Keratinocyte (primary cell): ENCODE measurements around the gene IRAK3. TPM values are rescaled to one million over a fixed set of nuclear protein-coding genes. Genes with fewer than 3 reads are reported as not detected.

Experiments used
- DNase-seq: peaks from one replicate; pipeline ENCODE4 v3.0.0-alpha.2; 2011; ENCODE audit warnings: low read depth, missing footprints, low spot score
- FAIRE-seq: peaks from 2 replicates; lab custom pipeline; 2011; peaks lifted over from hg19 to GRCh38; lab: Jason Lieb, UNC
- H2AFZ ChIP-seq: 2 replicates; pipeline ENCODE4 v1.6.0; 2012; ENCODE audit warnings: low read length, control low read depth, inconsistent platforms; ENCODE audit not compliant: control insufficient read depth
- H3K27ac ChIP-seq: 2 replicates; pipeline ENCODE4 v1.5.1; 2011; ENCODE audit warnings: low read length; ENCODE audit not compliant: control insufficient read depth, insufficient read depth
- H3K27me3 ChIP-seq: 3 replicates; pipeline ENCODE4 v1.6.0; 2011; ENCODE audit warnings: low read length; ENCODE audit not compliant: control insufficient read depth, insufficient read depth; ENCODE audit errors: extremely low read depth
- H3K36me3 ChIP-seq, 2 experiments: 2 replicates in 1 of 2; 3 replicates in 1 of 2; pipeline ENCODE4 v1.5.1; 2011; ENCODE audit warnings: low read length in 2 of 2, mild to moderate bottlenecking in 1 of 2; ENCODE audit not compliant: control insufficient read depth in 2 of 2, insufficient read depth in 2 of 2; ENCODE audit errors: extremely low read depth in 1 of 2
- H3K4me1 ChIP-seq: 3 replicates; pipeline ENCODE4 v1.5.1; 2011; ENCODE audit warnings: low read length; ENCODE audit not compliant: control insufficient read depth, insufficient read depth; ENCODE audit errors: extremely low read depth
- H3K4me2 ChIP-seq: 3 replicates; pipeline ENCODE4 v1.6.0; 2011; ENCODE audit warnings: low read depth, low read length; ENCODE audit not compliant: control insufficient read depth, insufficient read depth; ENCODE audit errors: extremely low read depth
- H3K4me3 ChIP-seq, 3 experiments: fragments of 200-600 bp in 1 of 3; sonication (generic) in 1 of 3; 2 replicates in 2 of 3; 3 replicates in 1 of 3; pipeline ENCODE4 v1.5.1; 2011 to 2016; ENCODE audit warnings: low read length in 3 of 3, mild to moderate bottlenecking in 3 of 3, control low read depth in 2 of 3, inconsistent platforms in 1 of 3, low read depth in 1 of 3, mixed read lengths in 1 of 3, mixed run types in 1 of 3, moderate library complexity in 1 of 3; ENCODE audit not compliant: control insufficient read depth in 2 of 3, insufficient read depth in 2 of 3; ENCODE audit errors: extremely low read depth in 1 of 3
- H3K79me2 ChIP-seq: 2 replicates; pipeline ENCODE4 v1.6.0; 2012; ENCODE audit warnings: low read length; ENCODE audit not compliant: control insufficient read depth, insufficient read depth
- H3K9ac ChIP-seq: 3 replicates; pipeline ENCODE4 v1.6.0; 2011; ENCODE audit warnings: low read length; ENCODE audit not compliant: control insufficient read depth, insufficient read depth; ENCODE audit errors: extremely low read depth
- H3K9me1 ChIP-seq: 3 replicates; pipeline ENCODE4 v1.6.0; 2011; ENCODE audit warnings: low read length; ENCODE audit not compliant: control insufficient read depth, insufficient read depth; ENCODE audit errors: extremely low read depth
- H3K9me3 ChIP-seq: 2 replicates; pipeline ENCODE4 v1.5.1; 2012; ENCODE audit warnings: low read depth, low read length; ENCODE audit not compliant: control insufficient read depth
- H4K20me1 ChIP-seq: 3 replicates; pipeline ENCODE4 v1.6.0; 2011; ENCODE audit warnings: low read length; ENCODE audit not compliant: control insufficient read depth, insufficient read depth; ENCODE audit errors: extremely low read depth
- CTCF ChIP-seq, 3 experiments: IDR thresholded peaks in 1 of 3; conservative IDR thresholded peaks in 1 of 3; optimal IDR thresholded peaks in 1 of 3; 2 replicates in 2 of 3; 3 replicates in 1 of 3; pipeline versions ENCODE3 to v1.5.1; 2011; ENCODE audit warnings: low read length in 3 of 3, mild to moderate bottlenecking in 3 of 3, moderate library complexity in 2 of 3, control low read depth in 1 of 3, inconsistent platforms in 1 of 3; ENCODE audit not compliant: insufficient read depth in 2 of 3; ENCODE audit errors: extremely low read depth in 1 of 3
- EZH2 ChIP-seq: IDR thresholded peaks from one replicate; pipeline ENCODE4 v1.6.1; 2012; ENCODE audit warnings: inconsistent platforms, mild to moderate bottlenecking, low read length, moderate library complexity
- dilution Hi-C: fragments of 300-500 bp; cut with MboI; formaldehyde crosslinking; loops from one replicate; pipeline ENCODE4 v1.7.0; 2020; ENCODE audit warnings: low sequenced_read_pairs; ENCODE audit not compliant: extremely low pct_ligation_motif_present
- polyA plus RNA-seq, 5 experiments: library from polyadenylated mRNA; depleted of rRNA in 3 of 5; stranded (reverse) in 3 of 5; stranded (forward) in 1 of 5; unstranded in 1 of 5; fragments of >200 nt; gene quantifications; 1 replicate in 1 of 5; 2 replicates in 3 of 5; 3 replicates in 1 of 5; pipeline versions ENCODE4 v1.2.1 to v1.2.3, GENCODE V29; 2011 to 2012; ENCODE audit warnings: missing spikeins in 2 of 5, low read depth in 1 of 5, low replicate concordance in 1 of 5

Gene IRAK3
- polyA plus RNA-seq, 1 donor (not counting 4 experiments of a cell fraction or from before 2014, with no cell fraction given): 0.07 TPM

- Histone ChIP-seq H4K20me1 (no peaks in the 10 kb centered on the region), H3K4me2 (no peak overlapping the region), H3K9ac (no peak overlapping the region), H2AFZ (no peak overlapping the region), H3K79me2 (no peaks in the 10 kb centered on the region), H3K4me1 (no peaks in the 10 kb centered on the region), H3K36me3 (no peaks in the 10 kb centered on the region), H3K27me3 (peaks cover 27% of the 10 kb centered on the region), H3K27ac (no peak overlapping the region), H3K9me3 (no peaks in the 10 kb centered on the region), H3K4me3 (no peak overlapping the region), H3K9me1 (no peaks in the 10 kb centered on the region)
- TF ChIP-seq CTCF (optimal IDR thresholded peaks at IDR 0.05 in 1 of 3, IDR thresholded peaks at IDR 0.05 in 1 of 3, conservative IDR thresholded peaks at IDR 0.05 in 1 of 3; ENCODE audit: extremely low read depth in 1 of 3, insufficient read depth in 2 of 3, low read length in 3 of 3): no peak
- no peak for TF ChIP-seq EZH2
- FAIRE-seq (no peak), DNase-seq (no peak)
- dilution Hi-C loops: no loop called here
Measured at GRCh38 chr12:66187036-66187435, 2.0 kb upstream of the IRAK3 start.

- Histone ChIP-seq H3K9me3 (no peaks in the 10 kb centered on the region), H4K20me1 (no peaks in the 10 kb centered on the region), H3K4me3 (no peak overlapping the region), H3K9me1 (no peaks in the 10 kb centered on the region), H2AFZ (no peak overlapping the region), H3K9ac (no peak overlapping the region), H3K27me3 (peaks cover 24% of the 10 kb centered on the region), H3K4me1 (no peaks in the 10 kb centered on the region), H3K79me2 (no peaks in the 10 kb centered on the region), H3K36me3 (no peaks in the 10 kb centered on the region), H3K4me2 (no peak overlapping the region), H3K27ac (no peak overlapping the region)
- FAIRE-seq (no peak), DNase-seq (no peak)
- TF ChIP-seq CTCF (optimal IDR thresholded peaks at IDR 0.05 in 1 of 3, IDR thresholded peaks at IDR 0.05 in 1 of 3, conservative IDR thresholded peaks at IDR 0.05 in 1 of 3; ENCODE audit: extremely low read depth in 1 of 3, insufficient read depth in 2 of 3, low read length in 3 of 3): no peak
- no peak for TF ChIP-seq EZH2
- dilution Hi-C loops: no loop called here
Measured at GRCh38 chr12:66187821-66188220, 1.2 kb upstream of the IRAK3 start.
